Measurements from ENCODE around the gene SPDEF.

Gene SPDEF

GRCh38 chr6:34557228-34557627 lies 1.1 kb upstream of the SPDEF start:
- FAIRE-seq (no peak), DNase-seq (ENCODE audit: insufficient read length, low spot score) (no peak)
- TF ChIP-seq PAX5 (IDR thresholded peaks at IDR 0.05; ENCODE audit: insufficient read depth, low read length, severe bottlenecking) (no peak), SPI1 (IDR thresholded peaks at IDR 0.05; ENCODE audit: low read depth, low read length) (no peak), POLR2A (IDR thresholded peaks at IDR 0.05; ENCODE audit: low read depth, low read length) (no peak), POLR2AphosphoS5 (IDR thresholded peaks at IDR 0.05; ENCODE audit: low read depth, low read length) (no peak), TAF1 (IDR thresholded peaks at IDR 0.05; ENCODE audit: low read depth, low read length) (no peak), POU2F2 (IDR thresholded peaks at IDR 0.05; ENCODE audit: low read depth, low read length) (no peak)

- TF ChIP-seq POLR2AphosphoS5 (IDR thresholded peaks at IDR 0.05; ENCODE audit: low read depth, low read length): no peak
- no peak for TF ChIP-seq TAF1 (IDR thresholded peaks at IDR 0.05; ENCODE audit: low read depth, low read length)
- TF ChIP-seq POU2F2 (IDR thresholded peaks at IDR 0.05; ENCODE audit: low read depth, low read length): no peak
- no peak for TF ChIP-seq SPI1 (IDR thresholded peaks at IDR 0.05; ENCODE audit: low read depth, low read length)
- TF ChIP-seq POLR2A (IDR thresholded peaks at IDR 0.05; ENCODE audit: low read depth, low read length): no peak
- TF ChIP-seq PAX5 (IDR thresholded peaks at IDR 0.05; ENCODE audit: insufficient read depth, low read length, severe bottlenecking): no peak
- FAIRE-seq (no peak), DNase-seq (ENCODE audit: insufficient read length, low spot score) (no peak)
Measured at GRCh38 chr6:34556493-34556892, 364 bp upstream of the SPDEF start.

GRCh38 chr6:34555328-34555727 lies 801 bp downstream of the SPDEF start:
- no peak for TF ChIP-seq TAF1 (IDR thresholded peaks at IDR 0.05; ENCODE audit: low read depth, low read length)
- no peak for TF ChIP-seq SPI1 (IDR thresholded peaks at IDR 0.05; ENCODE audit: low read depth, low read length)
- no peak for TF ChIP-seq PAX5 (IDR thresholded peaks at IDR 0.05; ENCODE audit: insufficient read depth, low read length, severe bottlenecking)
- no peak for TF ChIP-seq POU2F2 (IDR thresholded peaks at IDR 0.05; ENCODE audit: low read depth, low read length)
- TF ChIP-seq POLR2AphosphoS5 (IDR thresholded peaks at IDR 0.05; ENCODE audit: low read depth, low read length): no peak
- no peak for TF ChIP-seq POLR2A (IDR thresholded peaks at IDR 0.05; ENCODE audit: low read depth, low read length)
- DNase-seq (ENCODE audit: insufficient read length, low spot score) (no peak), FAIRE-seq (no peak)

- peak; percentile 58 for FAIRE-seq
- DNase-seq (ENCODE audit: insufficient read length, low spot score): no peak
- no peak for TF ChIP-seq POLR2AphosphoS5 (IDR thresholded peaks at IDR 0.05; ENCODE audit: low read depth, low read length)
- TF ChIP-seq POLR2A (IDR thresholded peaks at IDR 0.05; ENCODE audit: low read depth, low read length): no peak
- TF ChIP-seq SPI1 (IDR thresholded peaks at IDR 0.05; ENCODE audit: low read depth, low read length): 0 out of 2 replicates have a peak, but pooled peaks have one; percentile 15
Measured at GRCh38 chr6:34555007-34555322, 1.2 kb downstream of the SPDEF start.

GRCh38 chr6:34554291-34555006 lies 1.7 kb downstream of the SPDEF start:
- FAIRE-seq: no peak
- DNase-seq (ENCODE audit: insufficient read length, low spot score): no peak
- TF ChIP-seq PAX5 (IDR thresholded peaks at IDR 0.05; ENCODE audit: insufficient read depth, low read length, severe bottlenecking): no peak
- TF ChIP-seq SPI1 (IDR thresholded peaks at IDR 0.05; ENCODE audit: low read depth, low read length): no peak

GRCh38 chr6:34553750-34554149 lies 2.4 kb downstream of the SPDEF start:
- no peak for TF ChIP-seq PAX5 (IDR thresholded peaks at IDR 0.05; ENCODE audit: insufficient read depth, low read length, severe bottlenecking)
- TF ChIP-seq POU2F2 (IDR thresholded peaks at IDR 0.05; ENCODE audit: low read depth, low read length): no peak
- TF ChIP-seq TAF1 (IDR thresholded peaks at IDR 0.05; ENCODE audit: low read depth, low read length): no peak
- no peak for TF ChIP-seq SPI1 (IDR thresholded peaks at IDR 0.05; ENCODE audit: low read depth, low read length)
- TF ChIP-seq POLR2A (IDR thresholded peaks at IDR 0.05; ENCODE audit: low read depth, low read length): no peak
- no peak for TF ChIP-seq POLR2AphosphoS5 (IDR thresholded peaks at IDR 0.05; ENCODE audit: low read depth, low read length)
- DNase-seq (ENCODE audit: insufficient read length, low spot score): no peak
- FAIRE-seq: no peak

GRCh38 chr6:34553146-34553545 lies 3.0 kb downstream of the SPDEF start:
- FAIRE-seq (no peak), DNase-seq (ENCODE audit: insufficient read length, low spot score) (no peak)
- no peak for TF ChIP-seq TAF1 (IDR thresholded peaks at IDR 0.05; ENCODE audit: low read depth, low read length)

GRCh38 chr6:34552620-34553019 lies 3.5 kb downstream of the SPDEF start:
- DNase-seq (ENCODE audit: insufficient read length, low spot score) (no peak), FAIRE-seq (no peak)
- TF ChIP-seq TAF1 (IDR thresholded peaks at IDR 0.05; ENCODE audit: low read depth, low read length) (no peak), POLR2AphosphoS5 (IDR thresholded peaks at IDR 0.05; ENCODE audit: low read depth, low read length) (no peak), POLR2A (IDR thresholded peaks at IDR 0.05; ENCODE audit: low read depth, low read length) (no peak), SPI1 (IDR thresholded peaks at IDR 0.05; ENCODE audit: low read depth, low read length) (no peak), POU2F2 (IDR thresholded peaks at IDR 0.05; ENCODE audit: low read depth, low read length) (no peak)

GRCh38 chr6:34551720-34552119 lies 4.4 kb downstream of the SPDEF start:
- DNase-seq (ENCODE audit: insufficient read length, low spot score) (no peak), FAIRE-seq (no peak)
- TF ChIP-seq POLR2AphosphoS5 (IDR thresholded peaks at IDR 0.05; ENCODE audit: low read depth, low read length): no peak
- no peak for TF ChIP-seq POLR2A (IDR thresholded peaks at IDR 0.05; ENCODE audit: low read depth, low read length)
- TF ChIP-seq PAX5 (IDR thresholded peaks at IDR 0.05; ENCODE audit: insufficient read depth, low read length, severe bottlenecking): no peak
- TF ChIP-seq POU2F2 (IDR thresholded peaks at IDR 0.05; ENCODE audit: low read depth, low read length): no peak
- TF ChIP-seq SPI1 (IDR thresholded peaks at IDR 0.05; ENCODE audit: low read depth, low read length): no peak
- TF ChIP-seq TAF1 (IDR thresholded peaks at IDR 0.05; ENCODE audit: low read depth, low read length): no peak

- TF ChIP-seq POU2F2 (IDR thresholded peaks at IDR 0.05; ENCODE audit: low read depth, low read length) (no peak), POLR2AphosphoS5 (IDR thresholded peaks at IDR 0.05; ENCODE audit: low read depth, low read length) (no peak), TAF1 (IDR thresholded peaks at IDR 0.05; ENCODE audit: low read depth, low read length) (no peak), POLR2A (IDR thresholded peaks at IDR 0.05; ENCODE audit: low read depth, low read length) (no peak), SPI1 (IDR thresholded peaks at IDR 0.05; ENCODE audit: low read depth, low read length) (no peak), PAX5 (IDR thresholded peaks at IDR 0.05; ENCODE audit: insufficient read depth, low read length, severe bottlenecking) (no peak)
- no peak for DNase-seq (ENCODE audit: insufficient read length, low spot score)
- no peak for FAIRE-seq
Measured at GRCh38 chr6:34549804-34550202, 6.3 kb downstream of the SPDEF start.

Measured in GM12891 (cell line).